ENCODE results near the gene CDH10.

Gene CDH10

GRCh38 chr5:24623031-24623430 is 21.7 kb downstream of the CDH10 start:
- Mint-ChIP-seq H3K4me1 (peaks cover 44% of the 10 kb centered on the region), H3K27ac (peak overlapping the region; percentile 51 to 73 (median 70)), H3K36me3 (ENCODE audit: low read depth) (no peaks in the 10 kb centered on the region), H3K4me3 (peak overlapping the region in 2 of 3 experiments; percentile 24 to 35), H3K27me3 (ENCODE audit: low read depth) (no peaks in the 10 kb centered on the region), H3K9me3 (no peaks in the 10 kb centered on the region)
- TF ChIP-seq, protein P1, sequence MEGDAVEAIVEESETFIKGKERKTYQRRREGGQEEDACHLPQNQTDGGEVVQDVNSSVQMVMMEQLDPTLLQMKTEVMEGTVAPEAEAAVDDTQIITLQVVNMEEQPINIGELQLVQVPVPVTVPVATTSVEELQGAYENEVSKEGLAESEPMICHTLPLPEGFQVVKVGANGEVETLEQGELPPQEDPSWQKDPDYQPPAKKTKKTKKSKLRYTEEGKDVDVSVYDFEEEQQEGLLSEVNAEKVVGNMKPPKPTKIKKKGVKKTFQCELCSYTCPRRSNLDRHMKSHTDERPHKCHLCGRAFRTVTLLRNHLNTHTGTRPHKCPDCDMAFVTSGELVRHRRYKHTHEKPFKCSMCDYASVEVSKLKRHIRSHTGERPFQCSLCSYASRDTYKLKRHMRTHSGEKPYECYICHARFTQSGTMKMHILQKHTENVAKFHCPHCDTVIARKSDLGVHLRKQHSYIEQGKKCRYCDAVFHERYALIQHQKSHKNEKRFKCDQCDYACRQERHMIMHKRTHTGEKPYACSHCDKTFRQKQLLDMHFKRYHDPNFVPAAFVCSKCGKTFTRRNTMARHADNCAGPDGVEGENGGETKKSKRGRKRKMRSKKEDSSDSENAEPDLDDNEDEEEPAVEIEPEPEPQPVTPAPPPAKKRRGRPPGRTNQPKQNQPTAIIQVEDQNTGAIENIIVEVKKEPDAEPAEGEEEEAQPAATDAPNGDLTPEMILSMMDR (IDR thresholded peaks at IDR 0.05; ENCODE audit: unreplicated experiment in 3 of 3), result no peak

GRCh38 chr5:24621792-24622191 is 23.0 kb downstream of the CDH10 start:
- Mint-ChIP-seq H3K27me3 (ENCODE audit: low read depth) (no peaks in the 10 kb centered on the region), H3K4me1 (peaks cover 44% of the 10 kb centered on the region), H3K9me3 (no peaks in the 10 kb centered on the region), H3K36me3 (ENCODE audit: low read depth) (no peaks in the 10 kb centered on the region), H3K4me3 (peak overlapping the region in 2 of 3 experiments; percentile 26 to 34), H3K27ac (peak overlapping the region; percentile 65 to 82 (median 78))
- TF ChIP-seq, protein P1 (IDR thresholded peaks at IDR 0.05; ENCODE audit: unreplicated experiment in 3 of 3), result no peak

DNA sequence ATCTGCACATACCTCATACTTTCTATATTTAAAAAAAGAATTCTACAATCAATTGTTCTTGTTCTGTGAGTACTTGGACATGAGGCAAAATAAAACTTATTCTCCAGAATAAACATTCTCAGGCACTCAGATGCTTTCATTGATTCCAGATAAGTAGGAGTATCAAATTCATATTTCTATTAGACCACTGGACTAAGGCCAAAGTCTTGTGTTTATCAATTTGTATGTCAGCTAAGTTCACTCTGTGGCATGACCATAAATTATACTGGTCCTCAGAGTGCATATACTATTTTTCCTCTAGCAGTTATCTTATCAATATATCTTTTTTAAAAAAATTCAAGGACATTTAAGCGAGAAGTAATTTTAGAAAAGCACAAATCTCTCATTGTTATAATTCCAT is 28.2 kb downstream of the CDH10 start:
- no peaks in the 10 kb centered on the region for H3K36me3 Mint-ChIP-seq (ENCODE audit: low read depth)
- no peaks in the 10 kb centered on the region for H3K27me3 Mint-ChIP-seq (ENCODE audit: low read depth)
- no peak overlapping the region for H3K27ac Mint-ChIP-seq
- TF ChIP-seq, protein P1 (IDR thresholded peaks at IDR 0.05; ENCODE audit: unreplicated experiment in 3 of 3), result no peak
- H3K9me3 Mint-ChIP-seq, result no peaks in the 10 kb centered on the region
- H3K4me1 Mint-ChIP-seq, result peaks cover 7% of the 10 kb centered on the region
- H3K4me3 Mint-ChIP-seq, result no peak overlapping the region

DNA sequence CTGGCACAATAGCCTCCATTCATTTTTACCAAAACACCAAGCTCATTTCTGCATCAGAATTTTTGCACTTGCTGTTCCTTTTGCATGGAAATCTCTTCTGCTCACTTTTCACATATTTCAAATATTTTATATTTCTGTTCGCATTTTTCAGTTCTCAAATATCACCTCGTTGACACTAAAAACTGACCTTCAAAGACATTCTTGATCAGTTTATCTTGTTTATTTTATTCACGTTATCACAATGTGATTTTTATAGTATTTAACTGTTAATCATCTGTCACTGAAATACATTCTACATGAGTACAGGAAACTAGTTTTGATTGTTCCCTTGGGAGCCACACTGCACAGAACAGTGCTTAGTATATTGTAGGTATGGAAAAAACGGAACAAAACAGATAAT is 29.6 kb downstream of the CDH10 start:
- Mint-ChIP-seq H3K27me3 (ENCODE audit: low read depth) (no peaks in the 10 kb centered on the region), H3K9me3 (no peaks in the 10 kb centered on the region), H3K4me1 (no peaks in the 10 kb centered on the region), H3K27ac (no peak overlapping the region), H3K4me3 (no peak overlapping the region), H3K36me3 (ENCODE audit: low read depth) (no peaks in the 10 kb centered on the region)
- TF ChIP-seq, protein P1 (IDR thresholded peaks at IDR 0.05; ENCODE audit: unreplicated experiment in 3 of 3), result no peak

GRCh38 chr5:24609706-24610105 is 35.1 kb downstream of the CDH10 start:
- Mint-ChIP-seq H3K4me3 (no peak overlapping the region), H3K27ac (no peak overlapping the region), H3K9me3 (peaks cover 3% of the 10 kb centered on the region), H3K36me3 (ENCODE audit: low read depth) (peaks cover 3% of the 10 kb centered on the region), H3K4me1 (peaks cover 5% of the 10 kb centered on the region), H3K27me3 (ENCODE audit: low read depth) (no peaks in the 10 kb centered on the region)
- TF ChIP-seq, protein P1 (IDR thresholded peaks at IDR 0.05; ENCODE audit: unreplicated experiment in 3 of 3), result no peak

DNA sequence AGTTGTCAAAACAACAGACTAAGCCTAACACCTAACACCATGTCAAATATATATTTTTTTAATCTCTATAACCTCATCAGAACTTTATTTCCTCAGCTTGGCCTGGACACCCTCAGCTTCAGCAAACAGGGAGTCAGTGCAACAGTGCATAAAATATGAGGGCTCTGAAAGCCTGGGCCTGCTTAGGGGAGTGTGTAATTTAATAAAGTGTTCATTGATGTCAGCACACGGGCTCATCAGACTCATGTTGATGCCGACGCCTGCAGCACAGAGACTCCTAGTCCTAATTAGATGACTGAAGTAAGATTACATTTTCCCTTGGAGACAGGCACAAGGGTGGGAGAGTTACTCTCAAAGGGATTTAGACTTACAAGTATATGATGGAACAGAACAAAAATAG is 37.8 kb downstream of the CDH10 start:
- Mint-ChIP-seq H3K4me3 (no peak overlapping the region), H3K4me1 (peaks cover 9% of the 10 kb centered on the region), H3K9me3 (peaks cover 3% of the 10 kb centered on the region), H3K36me3 (ENCODE audit: low read depth) (peaks cover 3% of the 10 kb centered on the region), H3K27me3 (ENCODE audit: low read depth) (no peaks in the 10 kb centered on the region), H3K27ac (peak overlapping the region; percentile 43 to 90 (median 78))
- TF ChIP-seq, protein P1 (IDR thresholded peaks at IDR 0.05; ENCODE audit: unreplicated experiment in 3 of 3), result no peak
